Prostate gland (tissue), 2 donors: ENCODE measurements around the gene STXBP6. TPM values are rescaled to one million over a fixed set of nuclear protein-coding genes. Genes with fewer than 3 reads are reported as not detected.

ENCODE experiments used
- DNase-seq: peaks from one replicate; pipeline ENCODE4 v3.0.0-alpha.2; 2019; ENCODE audit warnings: low spot score
- H3K27ac ChIP-seq, 2 donors: fragments of 200-600 bp; sonication (generic); 2 replicates each; pipeline ENCODE4 v1.5.1; 2017 to 2019
- H3K27me3 ChIP-seq: fragments of 200-600 bp; sonication (generic); replicated peaks from 2 replicates; pipeline ENCODE4 v1.5.1; 2019; ENCODE audit not compliant: insufficient read depth
- H3K36me3 ChIP-seq, 2 donors: fragments of 200-600 bp; sonication (generic); 1 replicate in 1 of 2; 2 replicates in 1 of 2; pipeline versions ENCODE4 v1.5.1 to v1.8.1; 2017 to 2019
- H3K4me1 ChIP-seq: fragments of 200-600 bp; sonication (generic); replicated peaks from 2 replicates; pipeline ENCODE4 v1.5.1; 2019
- H3K4me3 ChIP-seq, 2 donors: fragments of 200-600 bp; sonication (generic); 2 replicates each; pipeline ENCODE4 v1.5.1; 2017 to 2019
- H3K9me3 ChIP-seq: fragments of 200-600 bp; sonication (generic); 2 replicates; pipeline ENCODE4 v1.5.1; 2017
- POLR2A ChIP-seq: fragments of 450-650 bp; IDR thresholded peaks from one replicate; pipeline ENCODE4 v1.6.1; 2016; ENCODE audit warnings: antibody characterized with exemption, mild to moderate bottlenecking
- POLR2AphosphoS5 ChIP-seq: sonication (generic); formaldehyde crosslinking; IDR thresholded peaks from one replicate; pipeline ENCODE4 v1.6.1; 2017; ENCODE audit warnings: antibody characterized with exemption
- WGBS: methylation state at CpG from one replicate; pipeline ENCODE4 v1.1.5; 2018; 5-methylcytosine and 5-hydroxymethylcytosine counted together
- intact Hi-C: fragments of 100-400 bp; cut with DNase I; formaldehyde crosslinking; loops from one replicate; pipeline ENCODE4 v1.14.2; 2022
- total RNA-seq, 2 donors: library from RNA; depleted of rRNA; stranded (reverse); fragments of >200 nt; gene quantifications; one replicate each; pipeline ENCODE4 v1.1.0, GENCODE V29; 2016
- TF ChIP-seq, protein P1 (sequence below), 4 experiments: fragments of 200-600 bp in 2 of 4; fragments of 450-650 bp in 2 of 4; sonication (generic) in 2 of 4; IDR thresholded peaks; 1 replicate in 3 of 4; 2 replicates in 1 of 4; pipeline ENCODE4 v1.5.1; 2016 to 2019; ENCODE audit warnings: antibody characterized with exemption in 4 of 4, mild to moderate bottlenecking in 2 of 4, moderate library complexity in 2 of 4

The STXBP6 gene
- total RNA-seq, result 10 to 100 TPM; 12.4 to 32.3 TPM

DNA sequence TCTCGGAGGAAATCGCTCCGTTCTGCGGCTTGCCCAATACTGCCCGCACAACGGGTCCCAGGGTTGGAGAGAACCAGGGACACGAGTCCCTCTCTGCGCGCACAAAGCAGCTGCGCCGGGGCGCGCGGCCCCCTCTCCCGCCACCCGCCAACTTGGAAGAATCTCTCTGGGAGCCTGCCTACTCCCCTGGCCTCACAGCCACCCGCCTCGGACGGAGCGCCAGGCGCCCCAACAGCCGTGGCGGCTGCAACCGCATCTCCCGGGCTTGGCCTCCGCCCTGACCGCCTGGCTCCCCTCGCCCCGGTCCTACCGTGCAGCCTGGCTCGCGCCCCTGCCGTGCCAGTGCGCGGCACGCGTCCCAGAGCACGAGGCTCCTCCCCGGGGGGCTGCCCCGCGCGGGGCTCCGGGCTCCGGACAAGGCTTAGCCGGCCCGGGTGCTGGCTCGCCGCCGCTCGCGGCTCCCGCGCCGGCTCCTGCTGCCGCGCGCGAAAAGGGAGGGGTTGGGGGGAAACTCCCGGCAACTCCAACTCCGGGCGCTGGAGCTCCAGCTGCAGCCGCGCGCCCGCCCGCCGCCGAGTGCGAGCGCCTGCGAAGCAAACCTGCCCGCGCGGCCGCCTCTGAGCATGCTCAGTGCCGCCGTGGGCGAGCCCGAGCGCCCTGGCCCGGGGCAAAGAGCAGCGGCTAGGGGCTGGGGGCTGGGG lies at the start of gene STXBP6:
Gene STXBP6, minus strand, starts transcription at position 580 of the 701 bp plus-strand sequence. CDS start 75,329 bp downstream, outside the sequence.
- H3K4me3 ChIP-seq, result peak within 1 kb of the TSS; percentile 68 to 83
- peak within 1 kb of the TSS; percentile 60 to 74 for H3K27ac ChIP-seq
- TF ChIP-seq POLR2AphosphoS5 (no peak), POLR2A (peak; percentile 45)
- TF ChIP-seq, protein P1, sequence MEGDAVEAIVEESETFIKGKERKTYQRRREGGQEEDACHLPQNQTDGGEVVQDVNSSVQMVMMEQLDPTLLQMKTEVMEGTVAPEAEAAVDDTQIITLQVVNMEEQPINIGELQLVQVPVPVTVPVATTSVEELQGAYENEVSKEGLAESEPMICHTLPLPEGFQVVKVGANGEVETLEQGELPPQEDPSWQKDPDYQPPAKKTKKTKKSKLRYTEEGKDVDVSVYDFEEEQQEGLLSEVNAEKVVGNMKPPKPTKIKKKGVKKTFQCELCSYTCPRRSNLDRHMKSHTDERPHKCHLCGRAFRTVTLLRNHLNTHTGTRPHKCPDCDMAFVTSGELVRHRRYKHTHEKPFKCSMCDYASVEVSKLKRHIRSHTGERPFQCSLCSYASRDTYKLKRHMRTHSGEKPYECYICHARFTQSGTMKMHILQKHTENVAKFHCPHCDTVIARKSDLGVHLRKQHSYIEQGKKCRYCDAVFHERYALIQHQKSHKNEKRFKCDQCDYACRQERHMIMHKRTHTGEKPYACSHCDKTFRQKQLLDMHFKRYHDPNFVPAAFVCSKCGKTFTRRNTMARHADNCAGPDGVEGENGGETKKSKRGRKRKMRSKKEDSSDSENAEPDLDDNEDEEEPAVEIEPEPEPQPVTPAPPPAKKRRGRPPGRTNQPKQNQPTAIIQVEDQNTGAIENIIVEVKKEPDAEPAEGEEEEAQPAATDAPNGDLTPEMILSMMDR (IDR thresholded peaks at IDR 0.05), result peak in 1 of 4 experiments; percentile 25
- H3K27me3 ChIP-seq, result no peaks in the 10 kb centered on the region
- H3K36me3 ChIP-seq, result no peaks in the 10 kb centered on the region
- under 1% methylated on average over 45 of the region's 82 CpGs for WGBS
- DNase-seq, result peak; percentile 77
- intact Hi-C loops, result loop anchor here (5.0 kb wide), 3 partner anchors 83 to 142 kb away; no protein-coding TSS in a partner anchor
- peaks cover 20% of the 10 kb centered on the region for H3K4me1 ChIP-seq
- no peaks in the 10 kb centered on the region for H3K9me3 ChIP-seq

DNA sequence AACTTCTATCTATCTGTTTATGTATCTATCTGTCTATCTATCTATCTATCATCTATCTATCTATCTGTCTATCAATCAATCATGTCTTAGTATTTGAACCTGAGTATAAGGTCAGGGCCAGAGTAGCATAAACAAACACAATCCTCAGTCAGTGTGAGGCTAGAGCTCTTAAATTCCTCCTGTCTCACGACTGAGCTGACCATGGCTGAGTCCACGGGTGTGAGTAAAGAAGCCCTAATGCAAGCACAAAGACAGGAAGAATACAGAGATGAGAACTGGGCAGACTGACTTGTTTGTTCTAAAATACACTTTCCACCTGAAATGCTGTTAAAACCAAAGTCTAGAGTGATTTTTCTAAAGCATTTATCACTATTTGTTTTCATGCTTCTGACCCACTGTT lies 47.2 kb upstream of the STXBP6 start:
- H3K27ac ChIP-seq, result no peak overlapping the region
- no peaks in the 10 kb centered on the region for H3K36me3 ChIP-seq
- H3K4me3 ChIP-seq, result no peak overlapping the region
- H3K9me3 ChIP-seq, result no peaks in the 10 kb centered on the region
- 55% methylated on average over 2 of the region's 2 CpGs for WGBS
- DNase-seq, result no peak
- intact Hi-C loops, result no loop called here
- TF ChIP-seq, protein P1 (IDR thresholded peaks at IDR 0.05), result no peak
- TF ChIP-seq POLR2AphosphoS5, result no peak
- no peak for TF ChIP-seq POLR2A
- H3K4me1 ChIP-seq, result no peaks in the 10 kb centered on the region
- no peaks in the 10 kb centered on the region for H3K27me3 ChIP-seq

DNA sequence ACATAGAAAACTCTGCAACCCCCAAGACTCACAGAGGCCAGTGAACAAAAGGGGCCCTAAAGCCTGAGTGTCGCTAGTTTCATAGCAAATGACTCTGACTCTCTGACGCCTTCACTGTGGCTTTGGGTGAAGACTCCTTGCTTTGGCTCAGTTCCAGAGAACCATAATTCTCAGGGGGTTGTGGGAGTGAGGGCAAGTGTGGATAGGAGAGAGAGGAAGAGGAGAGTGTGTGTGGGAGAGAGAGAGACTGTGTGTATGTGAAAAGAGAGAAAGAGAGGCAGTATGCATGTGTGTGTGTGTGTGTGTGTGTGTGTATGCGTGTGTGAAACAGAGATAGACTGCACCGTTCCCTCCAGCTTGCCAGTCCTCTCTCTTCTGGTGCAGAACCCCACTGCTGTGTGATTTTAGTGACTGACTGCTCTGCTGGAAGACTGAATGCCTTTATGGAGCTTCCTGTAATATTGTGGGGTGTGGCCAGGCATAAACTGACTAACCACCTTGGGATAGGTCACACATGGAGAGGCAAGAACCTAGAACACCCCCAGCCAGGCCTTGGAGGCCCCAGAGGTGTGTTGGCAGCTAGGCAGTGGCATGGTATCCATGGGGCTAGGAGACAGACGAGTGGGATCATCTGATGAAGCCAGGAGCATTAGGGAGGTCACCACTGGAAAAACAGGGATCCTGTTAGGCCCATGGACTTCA lies 45.9 kb upstream of the STXBP6 start:
- Histone ChIP-seq H3K36me3 (no peaks in the 10 kb centered on the region), H3K27me3 (no peaks in the 10 kb centered on the region), H3K4me1 (no peaks in the 10 kb centered on the region), H3K4me3 (no peak overlapping the region), H3K27ac (no peak overlapping the region), H3K9me3 (no peaks in the 10 kb centered on the region)
- intact Hi-C loops, result no loop called here
- TF ChIP-seq POLR2AphosphoS5 (no peak), POLR2A (no peak)
- TF ChIP-seq, protein P1 (IDR thresholded peaks at IDR 0.05), result no peak
- DNase-seq, result no peak
- WGBS, result 76% methylated on average over 5 of the region's 5 CpGs

DNA sequence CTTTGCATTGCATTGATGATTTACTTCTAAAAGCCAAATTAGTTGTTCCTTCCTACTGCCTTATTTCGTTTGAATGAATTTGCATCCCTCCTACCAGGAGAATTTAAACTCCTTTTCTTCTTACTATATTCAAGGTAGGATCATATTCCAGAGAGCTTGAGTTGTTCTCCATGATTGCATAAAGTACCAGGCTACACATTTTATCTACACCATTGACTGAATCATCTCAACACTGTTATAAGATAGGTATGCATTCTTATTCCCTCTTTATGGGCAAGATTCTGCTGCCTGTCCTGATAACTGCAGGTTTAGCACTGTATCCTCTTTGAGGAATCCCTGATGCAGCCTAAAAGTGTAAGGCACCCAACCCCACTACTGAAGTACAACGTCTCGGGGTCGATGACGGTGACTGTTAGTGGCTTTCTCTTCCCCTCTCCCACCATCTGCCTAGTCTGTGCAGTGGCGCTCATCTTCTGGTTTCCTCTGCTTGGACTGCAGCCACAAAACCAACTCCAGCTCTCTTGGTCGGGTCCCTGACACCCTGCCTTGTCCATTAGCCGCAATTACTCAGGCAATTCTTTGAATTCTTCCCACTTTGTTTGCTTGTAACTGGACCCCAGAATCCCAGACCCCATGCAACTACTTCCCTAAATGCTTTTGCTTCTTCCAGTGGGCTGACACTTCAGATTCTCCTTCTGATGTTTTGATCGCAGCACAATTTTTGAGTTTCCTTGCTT lies 44.4 kb upstream of the STXBP6 start:
- no peaks in the 10 kb centered on the region for H3K9me3 ChIP-seq
- H3K27ac ChIP-seq, result no peak overlapping the region
- no peak for TF ChIP-seq POLR2AphosphoS5
- no peak for TF ChIP-seq POLR2A
- TF ChIP-seq, protein P1 (IDR thresholded peaks at IDR 0.05), result no peak
- 82% methylated on average over 9 of the region's 9 CpGs for WGBS
- H3K4me1 ChIP-seq, result no peaks in the 10 kb centered on the region
- no peak overlapping the region for H3K4me3 ChIP-seq
- H3K27me3 ChIP-seq, result no peaks in the 10 kb centered on the region
- no peak for DNase-seq
- intact Hi-C loops, result no loop called here
- H3K36me3 ChIP-seq, result no peaks in the 10 kb centered on the region
